Fibroblast of the aortic adventitia (primary cell): ENCODE results near the gene AFG3L2. TPM values are rescaled to one million over a fixed set of nuclear protein-coding genes. Genes with fewer than 3 reads are reported as not detected.
A peak's percentile ranks its signal among the peaks of the same experiment; 100 is the strongest.

Experiments used
- DNase-seq: peaks from one replicate; pipeline ENCODE4 v3.0.0-alpha.2; 2010; ENCODE audit warnings: low read depth
- H3K4me3 ChIP-seq: 2 replicates; pipeline ENCODE4 v1.5.1; 2011; ENCODE audit warnings: low read depth, mild to moderate bottlenecking, control low read depth, low read length, moderate library complexity
- CTCF ChIP-seq: IDR thresholded peaks from 2 replicates; pipeline ENCODE4 v1.5.1; 2011; ENCODE audit warnings: mild to moderate bottlenecking, low read length, control low read depth, inconsistent platforms; ENCODE audit not compliant: insufficient read depth
- total RNA-seq: library from RNA; depleted of rRNA; stranded (reverse); fragments of >200 nt; gene quantifications from 2 replicates; pipeline ENCODE4 v1.2.3, GENCODE V29; 2012; ENCODE audit warnings: low replicate concordance

The AFG3L2 gene
- total RNA-seq, 1 donor = 37.3 TPM

- no peak for TF ChIP-seq CTCF
- H3K4me3 ChIP-seq = no peak overlapping the region
- no peak for DNase-seq
Observed at GRCh38 chr18:12318857-12319256, 58.2 kb downstream of the AFG3L2 start.

GRCh38 chr18:12318334-12318697 is 58.7 kb downstream of the AFG3L2 start:
- TF ChIP-seq CTCF = no peak
- H3K4me3 ChIP-seq = no peak overlapping the region
- no peak for DNase-seq

- peak; percentile 74 for DNase-seq
- H3K4me3 ChIP-seq = no peak overlapping the region
- no peak for TF ChIP-seq CTCF
Observed at GRCh38 chr18:12317664-12318333, 59.2 kb downstream of the AFG3L2 start.

GRCh38 chr18:12315911-12316310 is 61.1 kb downstream of the AFG3L2 start:
- no peak overlapping the region for H3K4me3 ChIP-seq
- TF ChIP-seq CTCF = no peak
- DNase-seq = peak; percentile 74

GRCh38 chr18:12315490-12315889 is 61.5 kb downstream of the AFG3L2 start:
- no peak overlapping the region for H3K4me3 ChIP-seq
- peak; percentile 91 for DNase-seq
- TF ChIP-seq CTCF = no peak

GRCh38 chr18:12314591-12315305 is 62.3 kb downstream of the AFG3L2 start:
- no peak for TF ChIP-seq CTCF
- no peak overlapping the region for H3K4me3 ChIP-seq
- DNase-seq = no peak
